CD4-positive, alpha-beta T cell treated with Interleukin-4 for 1 hour (primary cell): ENCODE results near the gene TMEM131.

Experiments
- DNase-seq, 2 donors: peaks; one replicate each; pipeline ENCODE4 v3.0.0-alpha.2; 2020 to 2022

Gene TMEM131

GRCh38 chr2:97736185-97736584, 259.6 kb downstream of the TMEM131 start:
- no peak for DNase-seq

DNA sequence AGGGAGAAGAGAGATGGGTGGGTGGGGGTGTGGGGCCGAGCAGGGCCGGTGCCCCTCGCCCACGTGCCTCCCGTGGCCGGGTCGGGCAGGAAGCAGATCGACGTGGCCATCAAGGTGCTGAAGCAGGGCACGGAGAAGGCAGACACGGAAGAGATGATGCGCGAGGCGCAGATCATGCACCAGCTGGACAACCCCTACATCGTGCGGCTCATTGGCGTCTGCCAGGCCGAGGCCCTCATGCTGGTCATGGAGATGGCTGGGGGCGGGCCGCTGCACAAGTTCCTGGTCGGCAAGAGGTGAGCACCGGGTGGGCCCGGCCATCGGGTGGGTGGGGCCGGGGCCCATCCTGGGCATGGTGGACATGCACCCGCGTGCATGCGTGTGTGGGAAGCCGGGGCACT, 260.6 kb downstream of the TMEM131 start:
- no peak for DNase-seq

GRCh38 chr2:97734061-97735051, 261.4 kb downstream of the TMEM131 start:
- DNase-seq = no peak

DNA sequence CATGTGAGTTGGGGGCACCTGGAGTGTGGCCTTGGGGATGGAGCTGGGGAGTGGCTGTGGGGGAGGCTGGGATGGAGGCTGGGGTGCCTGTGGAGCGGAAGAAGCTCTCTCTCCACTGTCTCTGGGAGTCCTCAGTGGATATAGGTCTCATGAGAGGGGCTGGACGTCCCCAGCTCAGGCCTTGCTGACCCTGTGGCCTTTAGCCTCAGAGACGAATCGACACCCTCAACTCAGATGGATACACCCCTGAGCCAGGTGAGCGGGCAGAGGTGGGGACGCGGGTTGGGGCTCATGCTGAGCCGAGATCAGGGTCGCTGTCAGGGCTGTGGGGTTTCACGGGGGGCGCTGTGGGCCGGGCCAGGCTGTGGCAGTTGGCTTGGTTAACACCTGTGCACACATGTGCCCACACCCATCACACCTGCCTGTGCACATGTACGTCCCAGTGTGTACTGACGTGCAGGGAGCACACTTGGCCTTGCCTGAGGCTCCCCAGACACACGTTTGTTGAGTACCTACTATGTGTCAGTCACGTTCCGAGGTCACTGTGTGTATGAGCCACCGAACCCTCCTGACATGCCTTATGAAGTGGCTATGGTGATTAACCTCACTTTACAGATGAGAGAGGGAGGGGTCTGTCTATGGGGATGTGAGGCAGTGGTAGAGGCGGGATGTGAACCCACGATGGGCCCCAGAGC, 262.3 kb downstream of the TMEM131 start:
- no peak for DNase-seq

GRCh38 chr2:97732436-97733340, 263.1 kb downstream of the TMEM131 start:
- no peak for DNase-seq

DNA sequence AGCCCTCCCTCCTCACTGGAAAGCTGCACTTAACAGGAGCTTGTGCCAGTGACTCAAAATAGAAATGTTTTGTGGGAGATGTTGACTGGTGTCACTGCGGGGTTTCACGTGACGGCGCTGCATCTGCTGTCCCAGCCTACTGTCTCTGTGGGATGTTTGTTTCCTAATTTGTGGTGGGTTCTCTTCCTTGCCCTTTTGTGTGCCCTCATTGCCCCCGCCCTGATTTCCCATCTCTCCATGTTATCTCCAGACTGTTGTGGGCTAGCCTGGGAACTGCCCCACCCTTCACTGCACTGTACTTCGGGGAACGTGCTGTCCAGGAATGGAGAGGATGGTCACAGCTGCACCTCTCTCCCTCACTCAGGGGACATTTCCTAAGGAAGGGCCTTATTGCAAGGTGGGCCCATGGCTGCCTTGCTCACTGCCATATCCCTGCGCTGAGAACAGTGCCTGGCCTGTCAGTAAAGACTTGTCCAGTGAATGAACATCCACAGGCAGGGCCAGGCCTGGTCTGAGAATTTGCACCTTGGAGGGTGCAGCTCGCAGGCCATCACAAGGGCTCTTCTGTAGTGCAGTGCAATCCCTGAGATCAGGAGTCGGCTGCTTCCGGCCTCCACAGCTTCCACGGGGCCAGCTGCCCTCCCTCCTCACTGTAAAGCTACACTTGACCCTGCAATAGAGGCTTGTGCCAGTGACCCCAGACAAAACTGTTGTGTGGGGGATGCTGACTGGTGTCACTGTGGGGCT, 264.3 kb downstream of the TMEM131 start:
- no peak for DNase-seq

DNA sequence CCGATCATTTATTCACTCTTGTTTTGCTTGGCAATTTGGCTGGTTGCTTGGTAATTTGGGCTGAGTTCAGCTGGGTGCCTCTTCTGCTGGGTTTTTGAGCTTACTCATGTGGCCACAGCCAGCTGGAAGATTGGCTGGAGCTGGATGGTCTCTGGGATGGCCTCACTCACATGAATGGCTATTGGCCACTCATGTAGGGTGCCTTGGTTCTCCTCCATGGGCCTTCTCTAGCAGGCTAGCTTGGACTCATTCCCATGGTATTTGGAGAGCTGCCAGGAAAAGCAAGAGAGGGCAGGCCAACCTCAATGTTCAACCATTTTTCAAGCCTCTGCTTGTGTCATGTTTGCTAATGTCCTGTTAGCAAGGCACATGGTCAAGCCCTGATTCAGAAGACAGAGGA, 265.5 kb downstream of the TMEM131 start:
- no peak for DNase-seq

- DNase-seq = no peak
Observed at GRCh38 chr2:97728091-97728731, 267.5 kb downstream of the TMEM131 start.

DNA sequence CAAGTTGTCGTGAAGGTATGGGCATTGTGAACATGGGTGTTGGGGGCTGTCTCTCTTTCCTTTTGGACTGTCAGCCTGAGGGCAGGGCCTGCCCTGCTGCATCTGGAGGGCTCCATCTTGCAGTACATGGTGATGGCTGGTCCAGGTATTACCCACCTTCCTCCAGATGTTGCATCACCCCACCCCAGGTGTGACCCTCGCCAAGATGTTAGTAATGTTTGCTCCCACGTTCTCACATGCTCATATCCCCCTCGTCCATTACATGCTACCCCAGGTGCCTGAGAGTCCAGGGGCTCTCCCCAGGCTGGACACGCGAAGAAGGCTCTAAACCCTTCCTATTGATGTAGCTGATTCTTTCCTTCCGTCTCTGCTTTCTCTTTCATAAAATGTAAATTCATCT, 268.5 kb downstream of the TMEM131 start:
- DNase-seq = no peak

GRCh38 chr2:97726261-97727064, 269.3 kb downstream of the TMEM131 start:
- DNase-seq = no peak

- no peak for DNase-seq
Observed at GRCh38 chr2:97724946-97725688, 270.6 kb downstream of the TMEM131 start.

DNA sequence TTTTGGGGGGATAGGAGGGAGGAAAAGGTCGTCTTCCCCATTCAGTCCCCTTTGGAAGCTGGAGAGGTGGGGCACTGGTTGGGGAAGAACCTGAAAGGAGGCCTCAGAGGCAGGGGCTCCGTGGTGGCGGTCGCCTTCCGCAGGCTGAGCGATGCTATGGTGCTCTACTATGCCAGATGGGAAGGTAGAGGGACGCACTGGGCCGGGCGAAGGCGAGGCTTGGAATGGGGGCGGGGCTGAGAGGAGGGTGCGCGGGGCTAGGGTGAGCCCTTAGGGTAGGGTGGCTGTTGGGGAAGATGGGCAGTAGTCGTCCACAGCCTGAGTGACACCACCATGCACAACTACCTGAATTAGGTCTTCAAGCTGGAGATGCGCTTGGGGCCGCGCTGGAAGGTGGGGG, 271.2 kb downstream of the TMEM131 start:
- DNase-seq = no peak

- DNase-seq = no peak
Observed at GRCh38 chr2:97724073-97724410, 271.7 kb downstream of the TMEM131 start.

- no peak for DNase-seq
Observed at GRCh38 chr2:97723156-97724072, 272.3 kb downstream of the TMEM131 start.

DNA sequence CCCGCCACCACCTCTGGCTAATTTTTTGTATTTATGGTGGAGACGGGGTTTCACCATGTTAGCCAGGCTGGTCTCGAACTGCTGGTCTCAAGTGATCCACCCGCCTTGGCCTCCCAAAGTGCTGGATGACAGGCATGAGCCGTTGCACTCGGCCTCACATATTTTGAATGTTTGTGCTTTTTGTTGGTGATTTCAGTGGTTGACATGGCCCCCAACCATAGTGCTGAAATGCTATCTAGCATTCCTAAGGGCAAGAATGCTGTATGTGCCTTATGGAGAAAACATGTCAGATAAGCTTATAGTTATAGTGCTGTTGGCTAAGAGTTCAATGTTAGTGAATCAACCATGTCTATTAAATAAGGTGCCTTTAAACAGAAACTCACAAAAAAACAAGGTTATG, 273.5 kb downstream of the TMEM131 start:
- no peak for DNase-seq

DNA sequence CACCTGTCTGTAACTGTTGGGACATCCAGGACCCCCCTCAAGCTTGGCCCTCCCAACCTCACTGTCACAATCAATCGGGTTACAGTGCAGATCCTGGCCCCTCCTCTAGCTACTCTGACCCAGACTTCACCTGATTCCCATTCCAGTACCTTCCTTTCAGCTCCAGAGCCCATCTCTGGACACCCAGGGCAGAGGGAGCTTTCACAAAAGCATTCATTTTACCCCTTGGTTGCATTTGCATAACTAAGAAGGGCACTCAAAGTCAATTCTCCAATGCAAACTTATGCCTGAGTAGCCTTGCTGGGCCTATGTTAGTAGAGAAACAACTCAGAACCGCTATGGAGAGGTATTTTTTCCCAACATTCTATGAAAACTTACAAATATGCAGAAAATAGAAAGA, 275.0 kb downstream of the TMEM131 start:
- no peak for DNase-seq

GRCh38 chr2:97719362-97720155, 276.2 kb downstream of the TMEM131 start:
- no peak for DNase-seq

- no peak for DNase-seq
Observed at GRCh38 chr2:97718942-97719341, 276.8 kb downstream of the TMEM131 start.
